ENCODE data around the gene TUFT1. TPM values are rescaled to one million over a fixed set of nuclear protein-coding genes. Genes with fewer than 3 reads are reported as not detected.
"Not testable (repeated sequence)": the region's sequence is repeated elsewhere in the genome, so short reads cannot be mapped to it uniquely, and the experiment has no call there.

Gene TUFT1
- total RNA-seq, 1 donor from 2014 or later = 9.0 TPM

GRCh38 chr1:151518431-151518830 is 21.7 kb upstream of the TUFT1 start:
- no peaks in the 10 kb centered on the region for H3K27me3 Mint-ChIP-seq (ENCODE audit: unreplicated experiment)
- DNase-seq (ENCODE audit: extremely low spot score, unreplicated experiment) = no peak
- no peaks in the 10 kb centered on the region for H3K9me3 Mint-ChIP-seq (ENCODE audit: unreplicated experiment)
- H3K27ac Mint-ChIP-seq (ENCODE audit: unreplicated experiment) = no peak overlapping the region
- peaks cover 2% of the 10 kb centered on the region for H3K4me1 Mint-ChIP-seq (ENCODE audit: unreplicated experiment)
- H3K36me3 Mint-ChIP-seq (ENCODE audit: unreplicated experiment) = no peaks in the 10 kb centered on the region
- no peak overlapping the region for H3K4me3 Mint-ChIP-seq (ENCODE audit: unreplicated experiment)
- TF ChIP-seq CTCF (IDR thresholded peaks at IDR 0.05) = no peak

- Mint-ChIP-seq H3K4me3 (ENCODE audit: unreplicated experiment) (no peak overlapping the region), H3K27ac (ENCODE audit: unreplicated experiment) (no peak overlapping the region), H3K27me3 (ENCODE audit: unreplicated experiment) (no peaks in the 10 kb centered on the region), H3K9me3 (ENCODE audit: unreplicated experiment) (no peaks in the 10 kb centered on the region), H3K36me3 (ENCODE audit: unreplicated experiment) (no peaks in the 10 kb centered on the region), H3K4me1 (ENCODE audit: unreplicated experiment) (no peaks in the 10 kb centered on the region)
- TF ChIP-seq CTCF (IDR thresholded peaks at IDR 0.05) = no peak
- DNase-seq (ENCODE audit: extremely low spot score, unreplicated experiment) = no peak
Observed at GRCh38 chr1:151518936-151519335, 21.2 kb upstream of the TUFT1 start.

GRCh38 chr1:151519667-151520066 is 20.4 kb upstream of the TUFT1 start:
- H3K4me3 Mint-ChIP-seq (ENCODE audit: unreplicated experiment) = no peak overlapping the region
- no peaks in the 10 kb centered on the region for H3K9me3 Mint-ChIP-seq (ENCODE audit: unreplicated experiment)
- H3K4me1 Mint-ChIP-seq (ENCODE audit: unreplicated experiment) = no peaks in the 10 kb centered on the region
- no peak overlapping the region for H3K27ac Mint-ChIP-seq (ENCODE audit: unreplicated experiment)
- TF ChIP-seq CTCF (IDR thresholded peaks at IDR 0.05) = no peak
- no peak for DNase-seq (ENCODE audit: extremely low spot score, unreplicated experiment)
- H3K36me3 Mint-ChIP-seq (ENCODE audit: unreplicated experiment) = no peaks in the 10 kb centered on the region
- no peaks in the 10 kb centered on the region for H3K27me3 Mint-ChIP-seq (ENCODE audit: unreplicated experiment)

- no peak overlapping the region for H3K27ac Mint-ChIP-seq (ENCODE audit: unreplicated experiment)
- H3K27me3 Mint-ChIP-seq (ENCODE audit: unreplicated experiment) = no peaks in the 10 kb centered on the region
- no peaks in the 10 kb centered on the region for H3K36me3 Mint-ChIP-seq (ENCODE audit: unreplicated experiment)
- H3K9me3 Mint-ChIP-seq (ENCODE audit: unreplicated experiment) = no peaks in the 10 kb centered on the region
- H3K4me1 Mint-ChIP-seq (ENCODE audit: unreplicated experiment) = no peaks in the 10 kb centered on the region
- TF ChIP-seq CTCF (IDR thresholded peaks at IDR 0.05) = no peak
- DNase-seq (ENCODE audit: extremely low spot score, unreplicated experiment) = no peak
- no peak overlapping the region for H3K4me3 Mint-ChIP-seq (ENCODE audit: unreplicated experiment)
Observed at GRCh38 chr1:151520359-151520758, 19.8 kb upstream of the TUFT1 start.

GRCh38 chr1:151522427-151522826 is 17.7 kb upstream of the TUFT1 start:
- not testable (repeated sequence) for H3K4me1 Mint-ChIP-seq (ENCODE audit: unreplicated experiment); H3K9me3 Mint-ChIP-seq (ENCODE audit: unreplicated experiment); DNase-seq (ENCODE audit: extremely low spot score, unreplicated experiment); H3K36me3 Mint-ChIP-seq (ENCODE audit: unreplicated experiment); H3K27ac Mint-ChIP-seq (ENCODE audit: unreplicated experiment); H3K4me3 Mint-ChIP-seq (ENCODE audit: unreplicated experiment); H3K27me3 Mint-ChIP-seq (ENCODE audit: unreplicated experiment)

- Mint-ChIP-seq H3K4me1 (ENCODE audit: unreplicated experiment) (no peaks in the 10 kb centered on the region), H3K4me3 (ENCODE audit: unreplicated experiment) (no peak overlapping the region), H3K36me3 (ENCODE audit: unreplicated experiment) (no peaks in the 10 kb centered on the region), H3K27me3 (ENCODE audit: unreplicated experiment) (no peaks in the 10 kb centered on the region), H3K9me3 (ENCODE audit: unreplicated experiment) (no peaks in the 10 kb centered on the region), H3K27ac (ENCODE audit: unreplicated experiment) (no peak overlapping the region)
- TF ChIP-seq CTCF (IDR thresholded peaks at IDR 0.05) = no peak
- DNase-seq (ENCODE audit: extremely low spot score, unreplicated experiment) = no peak
Observed at GRCh38 chr1:151523326-151523725, 16.8 kb upstream of the TUFT1 start.

Measured in osteocyte (in vitro differentiated cells).